HTERT RPE-1 (cell line): ENCODE data around the gene CIZ1.

Experiments
- in situ Hi-C: fragments of 300-500 bp; cut with MboI; formaldehyde crosslinking; loops from 4 replicates; pipeline ENCODE4 v1.14.3; 2020; ENCODE audit warnings: low sequenced_read_pairs

Gene CIZ1

GRCh38 chr9:128213746-128214497 is 22.6 kb upstream of the CIZ1 start:
- in situ Hi-C loops, result no loop called here

- in situ Hi-C loops, result no loop called here
These were observed 20.6 kb upstream of the CIZ1 start for GRCh38 chr9:128211981-128212281.

DNA sequence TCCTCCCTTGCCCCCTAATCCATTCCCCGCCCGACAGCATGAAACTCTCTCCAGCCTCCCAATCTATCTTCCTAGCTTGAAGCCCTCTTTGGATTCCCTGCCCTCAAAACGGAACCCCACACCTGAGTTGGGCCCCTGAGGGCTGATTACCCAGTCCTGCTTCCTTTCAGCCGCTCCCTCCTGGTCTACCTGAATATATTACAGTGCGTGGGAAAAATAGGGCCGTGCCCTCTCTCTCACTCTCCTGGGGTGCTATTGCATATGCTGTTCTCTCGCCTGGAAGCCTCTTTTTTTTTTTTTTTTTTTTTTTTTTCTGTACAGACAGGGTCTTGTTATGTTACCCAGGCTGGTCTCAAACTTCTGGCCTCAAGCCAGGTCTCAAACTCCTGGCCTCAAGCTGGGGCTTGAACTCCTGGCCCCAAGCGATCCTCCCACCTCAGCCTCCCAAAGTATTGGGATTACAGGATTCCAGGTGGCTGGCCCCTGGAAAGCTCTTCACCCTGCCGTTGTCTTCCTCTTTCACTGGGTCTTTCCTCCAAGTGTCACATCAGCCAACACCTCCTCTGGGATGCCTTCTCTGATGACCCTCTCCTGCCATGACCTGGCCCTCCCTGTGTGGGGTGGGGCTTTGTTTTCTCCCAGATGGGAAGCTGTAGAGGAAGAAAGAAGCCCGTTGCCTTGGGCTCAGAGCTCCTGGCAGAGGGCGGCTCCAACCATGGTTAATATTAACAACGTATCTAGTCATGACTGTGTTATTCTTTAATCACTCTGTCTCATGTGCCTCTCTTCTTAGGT is 20.0 kb upstream of the CIZ1 start:
- in situ Hi-C loops, result no loop called here

- in situ Hi-C loops, result no loop called here
These were observed 17.7 kb upstream of the CIZ1 start for GRCh38 chr9:128208946-128209669.

GRCh38 chr9:128208386-128208785 is 17.0 kb upstream of the CIZ1 start:
- in situ Hi-C loops, result no loop called here

DNA sequence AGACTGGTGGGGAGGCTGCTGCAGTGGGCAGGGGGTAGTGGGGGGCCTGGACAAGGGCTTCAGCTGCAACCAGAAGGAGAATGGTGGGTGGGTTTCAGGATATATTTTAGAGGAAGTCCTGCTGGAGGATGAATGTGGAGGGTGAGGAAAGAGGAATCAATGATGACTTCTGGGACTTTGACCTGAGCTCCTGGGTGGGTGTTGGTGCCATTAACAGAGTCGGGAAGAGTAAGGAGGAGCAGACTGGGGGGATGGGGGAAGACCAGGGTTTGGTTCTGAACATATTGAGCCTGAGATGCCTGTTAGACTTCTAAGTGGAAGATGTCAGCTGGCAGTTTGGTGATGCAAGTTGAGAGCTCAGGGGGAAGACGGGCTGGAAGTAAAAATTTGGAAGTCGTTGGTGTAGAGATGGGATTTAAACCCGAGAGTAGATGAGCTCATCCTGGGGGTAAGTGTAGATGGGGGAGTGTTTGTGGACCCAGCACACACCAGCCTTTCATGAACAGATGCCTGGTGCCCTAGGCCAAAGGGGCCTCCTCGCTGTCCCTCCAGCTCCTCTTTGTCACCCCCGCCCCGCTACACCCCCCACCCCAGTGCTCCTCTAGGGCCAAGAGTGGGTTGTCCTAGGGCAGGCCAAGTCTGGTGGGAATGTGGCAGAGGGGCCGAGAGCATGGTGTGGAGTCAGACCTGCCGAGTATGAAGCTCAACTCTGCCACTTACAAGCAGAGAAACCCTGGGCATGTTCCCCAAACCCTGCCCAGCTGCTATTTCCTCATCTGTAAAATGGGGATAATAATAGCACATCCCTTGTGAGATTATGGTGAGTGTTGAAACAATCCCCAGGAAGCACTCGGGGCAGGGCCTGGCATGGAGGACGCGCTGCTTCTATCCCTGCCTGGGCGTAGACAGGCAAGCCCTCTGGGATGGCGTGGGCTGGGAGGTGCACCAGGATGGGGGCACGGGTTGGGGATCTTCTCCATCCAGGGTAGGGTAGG is 15.8 kb upstream of the CIZ1 start:
- in situ Hi-C loops, result no loop called here

DNA sequence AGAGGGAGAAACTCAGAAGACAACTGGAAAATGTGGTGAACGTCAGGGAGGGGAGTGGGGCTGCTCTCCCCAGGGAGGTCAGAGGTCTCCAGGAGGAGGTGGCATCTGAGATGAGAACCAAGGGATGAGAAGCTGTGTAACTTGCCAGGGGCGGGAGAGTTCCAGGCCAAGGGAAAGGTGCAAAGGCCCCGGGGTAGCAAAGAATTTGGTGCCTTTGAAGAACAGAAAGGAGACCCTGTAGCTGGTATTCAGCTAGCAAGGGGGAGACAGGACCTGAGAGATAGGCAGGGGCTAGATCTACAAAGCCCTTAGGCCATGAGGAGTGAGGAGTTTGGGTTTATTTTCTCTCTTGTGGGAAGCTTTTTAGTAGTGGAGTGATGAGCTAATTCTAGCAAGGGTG is 15.1 kb upstream of the CIZ1 start:
- in situ Hi-C loops, result no loop called here

GRCh38 chr9:128205296-128205944 is 14.0 kb upstream of the CIZ1 start:
- in situ Hi-C loops, result no loop called here

DNA sequence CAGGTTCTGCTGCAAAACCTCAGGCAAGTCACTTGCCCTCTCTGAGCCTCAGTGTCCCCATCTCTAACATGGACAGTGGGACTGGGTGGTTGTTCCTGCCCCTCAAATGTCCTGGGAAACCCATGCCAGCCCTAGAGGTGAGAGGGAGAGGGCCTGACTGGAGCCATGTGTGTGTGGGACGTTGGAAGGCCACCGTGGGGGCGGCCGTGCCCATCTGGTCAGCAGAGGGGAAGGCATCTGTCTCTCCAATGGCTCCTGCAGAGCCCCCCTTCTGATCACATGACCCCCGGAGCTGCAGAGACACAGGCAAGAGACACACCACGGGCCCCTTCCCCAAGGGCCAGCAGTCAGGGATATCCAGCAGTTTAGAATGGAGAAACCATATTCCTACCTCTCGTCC is 13.5 kb upstream of the CIZ1 start:
- in situ Hi-C loops, result no loop called here

GRCh38 chr9:128203707-128204551 is 12.6 kb upstream of the CIZ1 start:
- in situ Hi-C loops, result no loop called here

- in situ Hi-C loops, result no loop called here
These were observed 11.8 kb upstream of the CIZ1 start, which contains the start of gene DNM1 for GRCh38 chr9:128203024-128203706. Gene DNM1 (plus strand): TSS chr9:128203379. CDS start chr9:128203471, 92 bp downstream.

GRCh38 chr9:128202648-128203023 is 11.3 kb upstream of the CIZ1 start:
- in situ Hi-C loops, result no loop called here

- in situ Hi-C loops, result no loop called here
These were observed 10.3 kb upstream of the CIZ1 start for GRCh38 chr9:128201441-128202369.

- in situ Hi-C loops, result no loop called here
These were observed 2.2 kb upstream of the CIZ1 start for GRCh38 chr9:128193469-128194096.

DNA sequence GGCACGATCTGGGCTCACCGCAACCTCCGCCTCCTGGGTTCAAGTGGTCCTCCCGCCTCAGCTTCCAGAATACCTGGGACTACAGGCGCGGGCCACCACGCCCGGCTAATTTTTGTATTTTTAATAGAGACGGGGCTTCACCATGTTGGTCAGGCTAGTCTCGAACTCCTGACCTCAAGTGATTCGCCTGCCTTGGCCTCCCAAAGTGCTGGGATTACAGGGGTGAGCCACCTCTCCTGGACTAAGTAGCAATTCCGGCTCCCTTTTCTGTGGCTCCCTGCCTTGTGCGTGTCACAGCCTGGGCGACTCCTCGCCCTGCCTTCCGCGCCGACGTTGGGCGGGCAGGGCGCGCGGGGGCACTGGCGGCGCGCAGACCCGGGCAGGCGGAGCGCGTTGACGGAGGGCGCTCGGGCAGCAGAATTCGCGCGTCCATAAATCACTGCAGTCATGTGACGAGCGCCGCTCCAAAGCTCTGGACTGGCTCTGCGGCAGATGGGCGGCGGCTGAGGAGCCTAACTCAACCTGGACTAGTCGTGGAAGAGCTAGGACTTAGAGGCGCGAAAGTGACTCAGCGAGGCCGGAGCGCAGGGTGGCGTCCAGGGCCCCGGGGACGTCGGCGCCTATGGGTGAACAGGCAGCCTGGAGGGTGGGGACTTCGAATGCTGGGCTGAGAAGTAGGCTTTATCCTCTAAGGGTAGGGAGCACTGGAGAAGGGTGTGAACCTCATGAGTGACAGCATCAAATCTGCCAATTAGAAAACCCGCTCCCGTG is 1.4 kb upstream of the CIZ1 start:
- in situ Hi-C loops, result no loop called here
